ENCODE data around the gene CARMIL1.

DNA sequence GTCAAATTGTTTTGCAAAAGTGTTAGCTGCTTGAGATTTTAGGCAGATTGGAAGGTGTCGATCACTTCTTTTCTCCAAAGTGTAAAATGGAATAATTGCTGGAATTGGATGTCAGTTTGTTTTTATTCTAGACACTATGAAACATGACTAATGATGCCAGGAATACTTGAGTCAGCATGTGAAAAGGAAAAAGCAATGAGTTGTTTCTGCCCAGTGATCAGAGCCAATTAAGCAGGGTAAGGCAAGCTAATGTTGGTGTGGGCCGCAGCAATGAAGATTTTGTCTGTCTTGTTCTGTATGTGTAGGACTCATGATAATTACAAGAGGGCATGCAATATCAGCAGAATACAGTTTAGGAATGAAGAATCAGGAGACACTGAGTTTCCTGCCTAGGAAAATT, 110.3 kb downstream of the CARMIL1 start:
- no peak for TF ChIP-seq CEBPB (IDR thresholded peaks at IDR 0.05; ENCODE audit: low read depth, low read length)
- TF ChIP-seq, protein P1, sequence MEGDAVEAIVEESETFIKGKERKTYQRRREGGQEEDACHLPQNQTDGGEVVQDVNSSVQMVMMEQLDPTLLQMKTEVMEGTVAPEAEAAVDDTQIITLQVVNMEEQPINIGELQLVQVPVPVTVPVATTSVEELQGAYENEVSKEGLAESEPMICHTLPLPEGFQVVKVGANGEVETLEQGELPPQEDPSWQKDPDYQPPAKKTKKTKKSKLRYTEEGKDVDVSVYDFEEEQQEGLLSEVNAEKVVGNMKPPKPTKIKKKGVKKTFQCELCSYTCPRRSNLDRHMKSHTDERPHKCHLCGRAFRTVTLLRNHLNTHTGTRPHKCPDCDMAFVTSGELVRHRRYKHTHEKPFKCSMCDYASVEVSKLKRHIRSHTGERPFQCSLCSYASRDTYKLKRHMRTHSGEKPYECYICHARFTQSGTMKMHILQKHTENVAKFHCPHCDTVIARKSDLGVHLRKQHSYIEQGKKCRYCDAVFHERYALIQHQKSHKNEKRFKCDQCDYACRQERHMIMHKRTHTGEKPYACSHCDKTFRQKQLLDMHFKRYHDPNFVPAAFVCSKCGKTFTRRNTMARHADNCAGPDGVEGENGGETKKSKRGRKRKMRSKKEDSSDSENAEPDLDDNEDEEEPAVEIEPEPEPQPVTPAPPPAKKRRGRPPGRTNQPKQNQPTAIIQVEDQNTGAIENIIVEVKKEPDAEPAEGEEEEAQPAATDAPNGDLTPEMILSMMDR (IDR thresholded peaks at IDR 0.05; ENCODE audit: control extremely low read depth in 1 of 3, insufficient read depth in 1 of 3, low read depth in 1 of 3, low read length in 3 of 3): no peak
- no peak for TF ChIP-seq BACH1 (IDR thresholded peaks at IDR 0.05; ENCODE audit: low read length)
- no peak for TF ChIP-seq FOSL1 (IDR thresholded peaks at IDR 0.05; ENCODE audit: insufficient read depth, low read depth, low read length)
- TF ChIP-seq POLR2AphosphoS5 (IDR thresholded peaks at IDR 0.05; ENCODE audit: low read depth, low read length): no peak
- no peak for TF ChIP-seq EP300 (IDR thresholded peaks at IDR 0.05; ENCODE audit: borderline replicate concordance in 1 of 2, low read depth in 2 of 2, low read length in 2 of 2)
- TF ChIP-seq ZNF274 (IDR thresholded peaks at IDR 0.05; ENCODE audit: borderline replicate concordance, extremely low read depth, low read length): no peak
- TF ChIP-seq, protein P2, sequence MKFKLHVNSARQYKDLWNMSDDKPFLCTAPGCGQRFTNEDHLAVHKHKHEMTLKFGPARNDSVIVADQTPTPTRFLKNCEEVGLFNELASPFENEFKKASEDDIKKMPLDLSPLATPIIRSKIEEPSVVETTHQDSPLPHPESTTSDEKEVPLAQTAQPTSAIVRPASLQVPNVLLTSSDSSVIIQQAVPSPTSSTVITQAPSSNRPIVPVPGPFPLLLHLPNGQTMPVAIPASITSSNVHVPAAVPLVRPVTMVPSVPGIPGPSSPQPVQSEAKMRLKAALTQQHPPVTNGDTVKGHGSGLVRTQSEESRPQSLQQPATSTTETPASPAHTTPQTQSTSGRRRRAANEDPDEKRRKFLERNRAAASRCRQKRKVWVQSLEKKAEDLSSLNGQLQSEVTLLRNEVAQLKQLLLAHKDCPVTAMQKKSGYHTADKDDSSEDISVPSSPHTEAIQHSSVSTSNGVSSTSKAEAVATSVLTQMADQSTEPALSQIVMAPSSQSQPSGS (IDR thresholded peaks at IDR 0.05; ENCODE audit: low read length): no peak
- no peak for TF ChIP-seq NRF1 (IDR thresholded peaks at IDR 0.05; ENCODE audit: low read depth, low read length)
- TF ChIP-seq BRCA1 (IDR thresholded peaks at IDR 0.05; ENCODE audit: low read depth, low read length): no peak
- no peak for TF ChIP-seq POLR2A (IDR thresholded peaks at IDR 0.05; ENCODE audit: control extremely low read depth in 1 of 2, low read depth in 2 of 2, low read length in 2 of 2)
- TF ChIP-seq SP1 (IDR thresholded peaks at IDR 0.05; ENCODE audit: low read depth, low read length): no peak

Data from H1 (cell line).